GM21576 (cell line): ENCODE results near the gene CCDC24.

Source experiments
- ATAC-seq: cut with Tn5 transposase; IDR thresholded peaks from one replicate; pipeline ENCODE4 v1.9.1; 2021; ENCODE audit warnings: mild to moderate bottlenecking, moderate library complexity; ENCODE audit not compliant: unreplicated experiment

CCDC24 gene

GRCh38 chr1:43991476-43992231 is at the start of gene CCDC24:
Gene CCDC24 (plus strand): TSS chr1:43991599. CDS start chr1:43991879, 280 bp downstream.
- ATAC-seq: peak; percentile 62

- no peak for ATAC-seq
Measured at GRCh38 chr1:43942411-43942810, 49.0 kb upstream of the CCDC24 start.

- ATAC-seq: no peak
Measured at GRCh38 chr1:43944860-43945259, 46.5 kb upstream of the CCDC24 start.

GRCh38 chr1:43945674-43946235 is 45.6 kb upstream of the CCDC24 start:
- no peak for ATAC-seq

- ATAC-seq: peak; percentile 91
Measured at GRCh38 chr1:43946236-43947060, 45.0 kb upstream of the CCDC24 start, which contains the start of gene IPO13. Gene IPO13 (plus strand): TSS chr1:43946950. CDS start chr1:43947601, 651 bp downstream.

- no peak for ATAC-seq
Measured at GRCh38 chr1:43947061-43947873, 44.1 kb upstream of the CCDC24 start.

- ATAC-seq: no peak
Measured at GRCh38 chr1:43947874-43948437, 43.4 kb upstream of the CCDC24 start.

- ATAC-seq: no peak
Measured at GRCh38 chr1:43949678-43950077, 41.7 kb upstream of the CCDC24 start.

GRCh38 chr1:43951021-43951985 is 40.1 kb upstream of the CCDC24 start:
- no peak for ATAC-seq

- no peak for ATAC-seq
Measured at GRCh38 chr1:43952731-43953346, 38.6 kb upstream of the CCDC24 start.

GRCh38 chr1:43953361-43953760 is 38.0 kb upstream of the CCDC24 start:
- no peak for ATAC-seq

- ATAC-seq: no peak
Measured at GRCh38 chr1:43954036-43954435, 37.4 kb upstream of the CCDC24 start.

- no peak for ATAC-seq
Measured at GRCh38 chr1:43956234-43956633, 35.2 kb upstream of the CCDC24 start.

- no peak for ATAC-seq
Measured at GRCh38 chr1:43957407-43958040, 33.9 kb upstream of the CCDC24 start.

GRCh38 chr1:43958351-43959255 is 32.8 kb upstream of the CCDC24 start:
- ATAC-seq: no peak

- ATAC-seq: no peak
Measured at GRCh38 chr1:43960798-43961197, 30.6 kb upstream of the CCDC24 start.

- ATAC-seq: no peak
Measured at GRCh38 chr1:43961692-43962091, 29.7 kb upstream of the CCDC24 start.
